HCT116 (cell line): Measurements from ENCODE around the gene SARS2. TPM values are rescaled to one million over a fixed set of nuclear protein-coding genes. Genes with fewer than 3 reads are reported as not detected.

Experiments used
- ATAC-seq: fragments of 200-7000 bp; cut with Tn5 transposase; 2 replicates; pipeline ENCODE4 v1.9.1; 2020; ENCODE audit warnings: mild to moderate bottlenecking, moderate library complexity
- BruUV-seq: library from RNA; stranded (reverse); fragments of 400-500 nt; replicated peaks from 2 replicates; lab custom pipeline; 2021; lab: Mats Ljungman, UMichigan
- CTCF ChIA-PET: fragments of 300-600 bp; sonication (Branson Sonifier 250); formaldehyde crosslinking; loops from one replicate; lab custom pipeline; 2021; ENCODE audit warnings: antibody characterized with exemption; lab: Charles Lee
- POLR2A ChIA-PET: fragments of 300-600, 350-600 bp; sonication (Branson Sonifier 250); formaldehyde crosslinking; loops from one replicate; lab custom pipeline; 2021; ENCODE audit warnings: antibody characterized with exemption; lab: Charles Lee
- RAD21 ChIA-PET, 2 experiments: fragments of 300-600 bp; sonication (Branson Sonifier 250); formaldehyde crosslinking; loops; one replicate each; lab custom pipeline; 2023; ENCODE audit warnings: low total read pairs in 2 of 2; ENCODE audit not compliant: uncharacterized antibody in 2 of 2, unreplicated experiment in 2 of 2, low non-redundant PET in 1 of 2; lab: Charles Lee
- DNase-seq: peaks from one replicate; pipeline ENCODE4 v3.0.0-alpha.2; 2010; ENCODE audit warnings: low read depth, low spot score
- H2AFZ ChIP-seq: fragments of 200-600 bp; shearing (Covaris generic), sonication (generic); 2 replicates; pipeline ENCODE4 v1.6.1; 2017; ENCODE audit warnings: low read depth, mixed run types, mixed read lengths, antibody characterized with exemption, low read length; ENCODE audit not compliant: poor library complexity, severe bottlenecking
- H3K27ac ChIP-seq: 2 replicates; pipeline ENCODE4 v1.5.1; 2012; ENCODE audit warnings: low read depth, low read length
- H3K27me3 ChIP-seq: fragments of 200-600 bp; sonication (generic); 2 replicates; pipeline ENCODE4 v1.6.1; 2016; ENCODE audit warnings: mixed run types, low read length, mixed read lengths; ENCODE audit not compliant: insufficient read depth
- H3K36me3 ChIP-seq, 2 experiments: fragments of 200-500 bp in 1 of 2; fragments of 200-600 bp in 1 of 2; sonication (Bioruptor generic) in 1 of 2; sonication (generic) in 1 of 2; 2 replicates each; pipeline versions ENCODE4 v1.5.1 to v1.6.1; 2014 to 2016; ENCODE audit warnings: low read length in 2 of 2, inconsistent platforms in 1 of 2, mixed read lengths in 1 of 2, mixed run types in 1 of 2; ENCODE audit not compliant: insufficient read depth in 2 of 2, control insufficient read depth in 1 of 2
- H3K4me1 ChIP-seq, 2 experiments: fragments of 200-600 bp in 1 of 2; sonication (generic) in 1 of 2; 2 replicates each; pipeline versions ENCODE4 v1.5.1 to v1.6.1; 2012 to 2017; ENCODE audit warnings: low read length in 2 of 2, inconsistent platforms in 1 of 2, mild to moderate bottlenecking in 1 of 2, mixed read lengths in 1 of 2, mixed run types in 1 of 2, moderate library complexity in 1 of 2; ENCODE audit not compliant: insufficient read depth in 2 of 2, control insufficient read depth in 1 of 2
- H3K4me2 ChIP-seq: fragments of 200-600 bp; sonication (generic); 2 replicates; pipeline ENCODE4 v1.6.1; 2017; ENCODE audit warnings: mixed run types, low read length, mixed read lengths
- H3K4me3 ChIP-seq, 2 experiments: fragments of 200-600 bp in 1 of 2; sonication (generic) in 1 of 2; replicated peaks in 1 of 2; 2 replicates each; pipeline ENCODE4 v1.5.1; 2011 to 2016; ENCODE audit warnings: low read length in 2 of 2, control low read depth in 1 of 2, low read depth in 1 of 2, mild to moderate bottlenecking in 1 of 2, mixed read lengths in 1 of 2, mixed run types in 1 of 2
- H3K79me2 ChIP-seq: fragments of 200-600 bp; sonication (generic); 2 replicates; pipeline ENCODE4 v1.6.1; 2017; ENCODE audit warnings: mild to moderate bottlenecking, mixed run types, low read length, moderate library complexity, mixed read lengths; ENCODE audit not compliant: insufficient read depth
- H3K9ac ChIP-seq: fragments of 200-600 bp; sonication (generic); 2 replicates; pipeline ENCODE4 v1.6.1; 2016; ENCODE audit warnings: low read length, mixed read lengths
- H3K9me2 ChIP-seq: fragments of 200-600 bp; sonication (generic), shearing (Covaris generic); 2 replicates; pipeline ENCODE4 v1.6.1; 2017; ENCODE audit warnings: mixed run types, mild to moderate bottlenecking, moderate library complexity; ENCODE audit not compliant: insufficient read depth
- H3K9me3 ChIP-seq, 2 experiments: fragments of 200-500 bp in 1 of 2; fragments of 200-600 bp in 1 of 2; sonication (Bioruptor generic) in 1 of 2; sonication (generic) in 1 of 2; 2 replicates each; pipeline ENCODE4 v1.6.1; 2014 to 2017; ENCODE audit warnings: low read length in 2 of 2, mixed read lengths in 2 of 2, inconsistent platforms in 1 of 2, low read depth in 1 of 2, mild to moderate bottlenecking in 1 of 2, mixed run types in 1 of 2, moderate library complexity in 1 of 2; ENCODE audit not compliant: control insufficient read depth in 1 of 2, insufficient read depth in 1 of 2
- H4K20me1 ChIP-seq: fragments of 200-600 bp; sonication (generic), shearing (Covaris generic); 2 replicates; pipeline ENCODE4 v1.6.1; 2017; ENCODE audit warnings: mixed run types, mild to moderate bottlenecking, moderate library complexity; ENCODE audit not compliant: insufficient read depth
- CTCF ChIP-seq, 3 experiments: fragments of 200-600 bp in 1 of 3; sonication (generic) in 1 of 3; IDR thresholded peaks in 2 of 3; conservative IDR thresholded peaks in 1 of 3; 2 replicates each; pipeline ENCODE4 v1.5.1; 2012 to 2017; ENCODE audit warnings: low read depth in 2 of 3, low read length in 2 of 3, antibody characterized with exemption in 1 of 3, borderline replicate concordance in 1 of 3, control low read depth in 1 of 3, mild to moderate bottlenecking in 1 of 3, mixed read lengths in 1 of 3, mixed run types in 1 of 3, moderate library complexity in 1 of 3; ENCODE audit not compliant: insufficient read depth in 1 of 3
- ELF1 ChIP-seq: IDR thresholded peaks from 2 replicates; pipeline ENCODE4 v1.6.1; 2012; ENCODE audit warnings: low read depth, borderline replicate concordance
- JUND ChIP-seq: IDR thresholded peaks from 2 replicates; pipeline ENCODE4 v1.6.1; 2012
- MAX ChIP-seq: IDR thresholded peaks from 2 replicates; pipeline ENCODE4 v1.6.1; 2012
- POLR2A ChIP-seq: IDR thresholded peaks from 2 replicates; pipeline ENCODE4 v1.7.0; 2011; ENCODE audit warnings: borderline replicate concordance; ENCODE audit not compliant: insufficient read depth, insufficient read length; ENCODE audit errors: extremely low read depth
- POLR2AphosphoS5 ChIP-seq: IDR thresholded peaks from 2 replicates; pipeline ENCODE4 v1.6.1; 2011; ENCODE audit warnings: mild to moderate bottlenecking, low read depth, low read length, moderate library complexity
- REST ChIP-seq: IDR thresholded peaks from 2 replicates; pipeline ENCODE4 v1.6.1; 2012; ENCODE audit warnings: low read depth
- SP1 ChIP-seq: IDR thresholded peaks from 2 replicates; pipeline ENCODE4 v1.6.1; 2012; ENCODE audit warnings: low read depth
- SRF ChIP-seq: IDR thresholded peaks from 2 replicates; pipeline ENCODE4 v1.6.1; 2012; ENCODE audit warnings: low read depth
- TCF7L2 ChIP-seq: IDR thresholded peaks from 2 replicates; pipeline ENCODE4 v1.7.0; 2011; ENCODE audit warnings: borderline replicate concordance, inconsistent platforms; ENCODE audit not compliant: insufficient read depth, insufficient read length; ENCODE audit errors: extremely low read depth
- ZFX ChIP-seq: fragments of 450-650 bp; IDR thresholded peaks from 2 replicates; pipeline ENCODE4 v1.6.1; 2017
- ZNF274 ChIP-seq: fragments of 200-500 bp; sonication (Bioruptor generic); IDR thresholded peaks from 2 replicates; pipeline ENCODE4 v1.6.1; 2014; ENCODE audit warnings: mild to moderate bottlenecking, low read depth, low read length, inconsistent platforms
- intact Hi-C: fragments of 100-400 bp; cut with micrococcal nuclease; formaldehyde crosslinking; loops from 2 replicates; pipeline ENCODE4 v1.10.0; 2022
- total RNA-seq: library from RNA; stranded (reverse); gene quantifications from one replicate; pipeline ENCODE4 v1.2.1, GENCODE V29; 2021; ENCODE audit not compliant: unreplicated experiment

Gene SARS2
- total RNA-seq, 1 experiment from 2014 or later = 58.2 TPM

- TF ChIP-seq REST = no peak
- peak; percentile 92 for TF ChIP-seq ELF1
- peak; percentile 66 for TF ChIP-seq MAX
- peak; percentile 10 for TF ChIP-seq TCF7L2
Measured at GRCh38 chr19:38899447-38900201, 30.9 kb downstream of the SARS2 start, which contains the start of the genes NFKBIB and SIRT2 (continued).

- Histone ChIP-seq H4K20me1 (no peaks in the 10 kb centered on the region), H3K9me3 (peaks cover 0 to 5% of the 10 kb centered on the region in 2 experiments; a peak in 1 of 4 replicates), H3K27ac (peak overlapping the region; percentile 31; the same call in 1 of the 2 replicates), H3K36me3 (no peaks in the 10 kb centered on the region), H3K4me3 (peak overlapping the region; percentile 68 to 85), H3K79me2 (peaks cover 20% of the 10 kb centered on the region), H3K9me2 (no peaks in the 10 kb centered on the region), H3K4me2 (peak overlapping the region; percentile 79), H3K4me1 (peaks cover 0 to 18% of the 10 kb centered on the region in 2 experiments; a peak in 2 of 4 replicates), H2AFZ (no peak overlapping the region), H3K9ac (peak overlapping the region; percentile 72), H3K27me3 (no peaks in the 10 kb centered on the region)
- CTCF ChIA-PET = no interaction called here
- TF ChIP-seq POLR2AphosphoS5 = no peak
- TF ChIP-seq SP1 = no peak
- no peak for TF ChIP-seq CTCF (IDR thresholded peaks at IDR 0.05 in 2 of 3, conservative IDR thresholded peaks at IDR 0.05 in 1 of 3; ENCODE audit: borderline replicate concordance in 1 of 3, insufficient read depth in 1 of 3, low read depth in 2 of 3, low read length in 2 of 3)
- no peak for TF ChIP-seq REST
- TF ChIP-seq ELF1 = no peak
- no peak for TF ChIP-seq JUND
- no peak; the same call in 1 of the 2 replicates for TF ChIP-seq ZFX
- no peak for TF ChIP-seq TCF7L2
- TF ChIP-seq ZNF274 = no peak
- TF ChIP-seq SRF = no peak
- no peak for TF ChIP-seq POLR2A
- ATAC-seq (no peak), DNase-seq (no peak)
- POLR2A ChIA-PET = no interaction called here
- TSS peak; percentile 67 for BruUV-seq
- RAD21 ChIA-PET = no interaction called here
- intact Hi-C loops = loop anchor here (1.0 kb wide), 1 partner anchor 49 kb away; no protein-coding TSS in a partner anchor
Measured at GRCh38 chr19:38898788-38899446, 31.6 kb downstream of the SARS2 start.
